ENCODE results near the gene C15orf40. TPM values are rescaled to one million over a fixed set of nuclear protein-coding genes. Genes with fewer than 3 reads are reported as not detected.

C15orf40 gene
- total and polyA plus RNA-seq, 2 of the 13 experiments (the other 11 are each of a cell fraction or from before 2014, with no cell fraction given), result 24.0 to 26.3 TPM

GRCh38 chr15:82985688-82986441, 25.6 kb downstream of the C15orf40 start, which contains the start of gene RAMAC (continued):
- TF ChIP-seq NR2F2 (IDR thresholded peaks at IDR 0.05; ENCODE audit: borderline replicate concordance, low read depth), result no peak
- TF ChIP-seq GABPA (IDR thresholded peaks at IDR 0.05; ENCODE audit: low read depth, low read length), result peak; percentile 68
- peak; percentile 94 for TF ChIP-seq GABPA (CRISPR knock-in tag; IDR thresholded peaks at IDR 0.05; ENCODE audit: low read depth)
- peak; percentile 91; the same call in 1 of the 2 replicates for TF ChIP-seq NFKB2 (CRISPR knock-in tag; IDR thresholded peaks at IDR 0.05; ENCODE audit: borderline replicate concordance)
- peak; percentile 11; the same call in 1 of the 2 replicates for TF ChIP-seq ZNF644 (CRISPR knock-in tag; IDR thresholded peaks at IDR 0.05; ENCODE audit: low read depth)
- peak; percentile 86 for TF ChIP-seq THAP11 (CRISPR knock-in tag; IDR thresholded peaks at IDR 0.05)
- no peak for TF ChIP-seq SUZ12 (IDR thresholded peaks at IDR 0.05; ENCODE audit: low read depth, low read length)
- peak; percentile 83; the same call in 1 of the 2 replicates for TF ChIP-seq ZNF20 (CRISPR knock-in tag; IDR thresholded peaks at IDR 0.05)
- peak; percentile 62 for TF ChIP-seq RBFOX2 (IDR thresholded peaks at IDR 0.05; ENCODE audit: low read depth, low read length)
- peak; percentile 91; the same call in 1 of the 2 replicates for TF ChIP-seq ZNF232 (CRISPR knock-in tag; IDR thresholded peaks at IDR 0.05; ENCODE audit: borderline replicate concordance)
- peak; percentile 83 for TF ChIP-seq ASH2L (IDR thresholded peaks at IDR 0.05; ENCODE audit: insufficient read length, low read depth, low read length)
- no peak; the same call in 1 of the 2 replicates for TF ChIP-seq PATZ1 (CRISPR knock-in tag; IDR thresholded peaks at IDR 0.05)
- peak; percentile 97 for TF ChIP-seq ZNF224 (CRISPR knock-in tag; IDR thresholded peaks at IDR 0.05)
- no peak for TF ChIP-seq SALL2 (CRISPR knock-in tag; IDR thresholded peaks at IDR 0.05)
- TF ChIP-seq ZBTB26 (CRISPR knock-in tag; IDR thresholded peaks at IDR 0.05; ENCODE audit: borderline replicate concordance), result peak; percentile 84
- peak; percentile 77; the same call in 1 of the 2 replicates for TF ChIP-seq ZNF569 (CRISPR knock-in tag; IDR thresholded peaks at IDR 0.05; ENCODE audit: borderline replicate concordance)
- TF ChIP-seq ZFP36 (IDR thresholded peaks at IDR 0.05; ENCODE audit: borderline replicate concordance, low read depth, low read length, partially characterized antibody), result no peak
- TF ChIP-seq NKX3-1 (CRISPR knock-in tag; IDR thresholded peaks at IDR 0.05), result peak; percentile 89; the same call in 1 of the 2 replicates
- no peak; the same call in 1 of the 2 replicates for TF ChIP-seq ZNF343 (CRISPR knock-in tag; IDR thresholded peaks at IDR 0.05)
- TF ChIP-seq TEAD3 (CRISPR knock-in tag; optimal IDR thresholded peaks at IDR 0.05; ENCODE audit: borderline replicate concordance), result peak; percentile 11
- 0 out of 2 replicates have a peak, but pooled peaks have one; percentile 53 for TF ChIP-seq HOXA3 (CRISPR knock-in tag; IDR thresholded peaks at IDR 0.05)
- TF ChIP-seq TSC22D2 (CRISPR knock-in tag; IDR thresholded peaks at IDR 0.05; ENCODE audit: borderline replicate concordance), result peak; percentile 87
- TF ChIP-seq ZNF354B (CRISPR knock-in tag; IDR thresholded peaks at IDR 0.05), result no peak
- peak; percentile 16; the same call in 1 of the 2 replicates for TF ChIP-seq ZBTB33 (CRISPR knock-in tag; IDR thresholded peaks at IDR 0.05)
- 0 out of 2 replicates have a peak, but pooled peaks have one; percentile 32 for TF ChIP-seq ZNF773 (CRISPR knock-in tag; IDR thresholded peaks at IDR 0.05; ENCODE audit: borderline replicate concordance)
- TF ChIP-seq ZNF598 (CRISPR knock-in tag; IDR thresholded peaks at IDR 0.05; ENCODE audit: borderline replicate concordance), result peak; percentile 75; the same call in 1 of the 2 replicates

Measured in HepG2 (cell line).